HG02870 (cell line): ENCODE data around the gene TMEM44.
"Not testable (repeated sequence)": the region's sequence is repeated elsewhere in the genome, so short reads cannot be mapped to it uniquely, and the experiment has no call there.

Experiments used
- ATAC-seq: cut with Tn5 transposase; IDR thresholded peaks from one replicate; pipeline ENCODE4 v1.9.1; 2021; ENCODE audit warnings: mild to moderate bottlenecking, moderate library complexity; ENCODE audit not compliant: unreplicated experiment

TMEM44 gene

DNA sequence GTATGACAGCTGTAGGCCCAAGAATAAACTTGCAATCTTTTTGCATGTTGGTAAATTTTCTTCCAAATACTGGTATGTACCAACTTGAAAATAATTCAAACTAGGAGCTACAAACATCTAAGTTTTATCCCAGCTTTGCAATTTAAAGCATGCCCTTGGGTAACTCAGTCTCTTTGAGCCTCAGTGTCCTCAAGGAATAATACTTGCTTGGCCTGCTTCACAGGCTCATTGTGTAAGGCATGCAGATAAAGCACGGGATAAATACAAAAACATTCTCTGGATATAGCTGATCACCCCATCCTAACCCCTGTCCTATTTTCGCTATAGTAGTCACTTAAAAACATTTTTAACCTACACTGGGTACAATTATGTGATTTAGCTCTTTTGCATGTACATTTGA is 9.6 kb upstream of the TMEM44 start:
- no peak for ATAC-seq

DNA sequence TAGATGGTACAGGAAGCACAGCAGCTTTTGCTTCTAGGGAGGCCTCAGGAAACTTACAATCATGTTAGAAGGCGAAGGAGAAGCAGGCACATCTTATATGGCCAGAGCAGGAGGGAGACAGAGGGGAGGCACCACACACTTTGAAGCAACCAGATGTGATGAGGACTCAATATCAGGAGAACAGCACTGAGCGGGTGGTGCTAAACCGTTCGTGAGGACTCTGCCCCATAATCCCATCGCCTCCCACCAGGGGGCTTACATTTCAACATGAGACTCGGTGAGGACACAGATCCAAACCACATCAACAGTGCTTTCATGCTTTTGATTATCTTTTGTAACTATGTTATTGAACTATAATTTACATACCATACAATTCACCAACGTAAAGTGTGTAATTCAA is 7.6 kb upstream of the TMEM44 start:
- ATAC-seq, result no peak

DNA sequence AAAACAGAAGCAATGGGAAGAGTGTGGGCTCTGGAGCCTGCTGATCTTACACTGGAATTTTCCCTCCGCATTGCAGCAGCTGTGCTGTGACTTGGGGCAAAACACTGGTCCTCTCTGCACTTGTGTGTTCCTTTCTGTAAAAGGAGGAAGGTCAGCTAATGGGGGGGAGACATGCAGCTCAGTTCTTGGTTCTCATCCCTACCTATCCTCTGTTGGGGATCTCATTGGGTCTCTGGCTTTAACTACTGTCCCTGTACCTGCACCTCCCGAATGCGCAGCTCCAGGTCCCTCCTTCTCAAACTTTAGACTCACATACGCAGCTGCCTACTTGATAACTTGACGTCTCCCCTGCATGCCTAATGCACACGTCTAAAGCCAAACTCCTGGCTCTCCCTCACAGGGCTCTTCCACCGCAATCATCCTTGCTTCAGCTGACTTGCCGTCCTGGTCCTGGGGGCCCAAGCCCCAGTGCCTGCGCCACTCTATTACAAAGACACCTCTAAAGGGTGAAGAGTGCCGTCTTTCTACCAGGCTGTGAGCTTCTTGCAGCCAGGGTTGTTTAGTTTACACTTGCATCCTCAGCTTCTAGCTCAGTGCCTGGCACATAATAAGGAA is 5.9 kb upstream of the TMEM44 start:
- no peak for ATAC-seq

DNA sequence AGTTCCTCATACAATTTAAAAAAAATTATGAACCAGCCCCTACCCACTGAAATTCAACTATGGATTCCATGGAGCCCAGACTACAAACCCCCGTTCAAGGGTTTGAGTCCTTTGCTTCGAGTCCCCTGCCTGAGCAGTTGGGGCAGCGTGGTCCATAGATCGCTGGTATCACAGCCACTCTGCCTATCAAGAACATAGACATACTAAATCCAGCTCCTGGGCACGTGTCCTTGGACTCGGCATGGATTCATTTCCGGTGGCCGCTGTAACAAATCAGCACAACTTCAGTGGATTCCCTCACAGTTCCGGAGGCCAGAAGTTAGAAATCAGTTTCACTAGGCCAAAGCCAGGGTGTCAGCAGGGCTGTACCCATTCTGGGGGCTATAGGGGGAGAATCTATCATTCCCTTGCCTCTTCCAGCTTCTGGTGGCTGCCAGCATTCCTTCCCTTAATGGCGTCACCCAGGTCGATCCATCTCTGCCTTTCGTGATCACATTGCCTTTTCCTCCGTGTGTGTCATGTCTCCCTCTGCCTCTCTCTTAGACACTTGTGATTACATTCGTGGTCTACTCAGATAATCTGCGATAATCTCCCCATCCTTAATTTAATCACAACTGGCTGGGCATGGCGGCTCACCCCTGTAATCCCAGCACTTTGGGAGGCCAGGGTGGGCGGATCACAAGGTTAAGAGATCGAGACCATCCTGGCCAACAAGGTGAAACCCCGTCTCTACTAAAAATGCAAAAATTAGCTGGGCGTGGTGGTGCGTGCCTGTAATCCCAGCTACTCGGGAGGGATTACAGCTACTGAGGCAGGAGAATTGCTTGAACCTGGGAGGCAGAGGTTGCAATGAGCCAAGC is 4.6 kb upstream of the TMEM44 start:
- no peak for ATAC-seq

DNA sequence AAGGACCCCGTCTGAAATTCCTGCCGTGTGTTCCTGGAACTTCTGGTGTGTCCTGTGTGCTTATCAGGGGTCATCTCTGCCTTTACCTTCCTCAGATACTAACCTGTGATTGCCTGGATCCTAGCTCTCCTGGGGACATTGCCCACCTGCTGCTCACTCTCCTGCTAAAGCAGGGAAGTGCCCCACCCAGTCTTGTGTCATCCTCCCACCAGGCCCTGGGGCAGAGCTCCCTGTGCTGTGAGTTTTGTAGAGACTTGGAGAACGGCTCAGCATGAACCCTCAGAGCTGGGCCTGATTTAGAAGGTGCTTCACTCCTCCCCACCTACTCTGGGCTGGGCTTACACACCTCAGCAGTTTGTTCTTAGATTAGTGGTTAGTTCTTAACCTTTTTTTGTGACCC is 3.8 kb upstream of the TMEM44 start:
- ATAC-seq, result no peak

DNA sequence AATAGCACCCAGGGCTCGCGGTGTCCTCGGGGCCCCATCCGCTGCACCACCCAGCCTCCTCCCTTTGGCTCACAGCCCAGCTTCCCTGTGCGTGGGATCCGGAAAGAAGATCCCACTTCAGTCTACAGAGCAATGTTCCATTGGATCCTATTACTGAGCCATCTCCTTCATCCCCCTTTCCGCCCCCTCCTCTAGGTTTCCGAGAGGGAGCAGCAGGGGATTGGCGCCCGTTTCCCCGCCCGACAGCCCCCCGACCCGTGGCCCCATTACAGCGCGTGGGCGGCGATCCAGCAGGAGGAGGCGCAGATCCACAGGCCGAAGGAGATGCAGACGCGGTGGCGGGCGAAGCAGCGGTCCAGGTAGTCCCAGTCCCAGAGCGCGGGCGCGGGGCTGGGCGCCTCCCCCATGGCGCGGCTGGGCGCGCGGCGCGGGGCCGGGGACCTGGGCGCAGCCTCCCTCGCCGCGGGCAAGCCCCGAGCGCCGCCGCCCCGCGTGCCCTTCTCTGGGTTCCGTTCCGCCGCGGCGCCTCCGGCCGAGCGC is 340 bp downstream of the TMEM44 start:
- ATAC-seq, result peak; percentile 42

DNA sequence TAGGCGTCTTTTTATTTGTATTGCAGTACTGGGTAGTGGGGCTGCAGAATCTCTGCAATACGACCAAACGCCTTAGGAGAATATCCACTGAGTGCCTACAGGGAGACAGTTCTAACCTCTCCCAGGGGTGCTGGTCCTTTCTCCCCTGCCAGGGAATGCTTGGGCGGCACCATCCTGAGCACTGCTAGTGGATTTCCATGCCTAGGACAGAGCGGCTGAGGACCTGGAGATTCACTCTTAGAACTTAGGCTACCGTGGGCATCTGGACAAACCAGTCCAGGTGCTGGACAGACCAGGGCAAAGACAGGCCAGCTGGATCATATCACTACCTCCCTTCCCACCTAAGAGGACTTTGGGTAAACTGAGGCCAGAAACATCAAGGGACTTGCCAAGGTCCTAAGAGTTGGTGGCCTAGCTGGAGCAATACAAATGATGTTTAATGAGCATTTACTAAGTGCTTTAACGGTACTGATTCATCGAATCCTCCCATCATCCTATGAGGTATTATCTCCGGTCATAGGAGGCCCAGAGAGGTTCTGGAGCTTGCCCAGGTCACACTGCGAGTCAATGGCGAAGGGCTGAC is 902 bp downstream of the TMEM44 start:
- ATAC-seq, result no peak

DNA sequence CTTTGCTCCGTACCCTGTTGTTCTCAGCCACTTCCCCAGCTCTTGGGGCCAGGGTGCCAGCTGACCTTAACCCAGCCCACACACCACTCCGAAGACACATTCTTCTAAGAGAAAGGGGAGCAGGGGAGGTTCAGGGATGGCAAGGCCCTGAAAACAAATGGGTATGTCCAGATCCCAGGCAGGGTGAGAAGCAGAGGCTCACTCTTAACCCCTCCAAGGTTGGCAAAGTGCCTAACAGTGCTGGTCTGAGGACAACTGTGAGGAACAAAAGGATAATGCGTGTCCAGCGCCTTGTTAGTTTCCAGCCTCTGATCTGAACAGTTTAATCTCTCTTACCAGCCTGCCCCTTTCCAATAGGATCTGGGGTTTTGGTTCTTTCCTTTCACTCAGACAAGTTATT is 1.5 kb downstream of the TMEM44 start:
- no peak for ATAC-seq

DNA sequence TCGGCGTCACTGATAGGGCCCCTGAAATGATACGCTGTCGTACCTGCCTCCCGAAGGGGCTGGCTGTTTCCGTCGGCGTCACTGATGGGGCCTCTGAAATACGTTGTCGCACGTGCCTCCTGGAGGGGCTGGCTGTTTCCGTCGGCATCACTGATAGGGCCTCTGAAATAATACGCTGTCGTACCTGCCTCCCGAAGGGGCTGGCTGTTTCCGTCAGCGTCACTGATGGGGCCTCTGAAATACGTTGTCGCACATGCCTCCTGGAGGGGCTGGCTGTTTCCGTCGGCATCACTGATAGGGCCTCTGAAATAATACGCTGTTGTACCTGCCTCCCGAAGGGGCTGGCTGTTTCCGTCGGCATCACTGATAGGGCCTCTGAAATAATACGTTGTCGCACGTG is 2.5 kb downstream of the TMEM44 start:
- ATAC-seq, result not testable (repeated sequence)

DNA sequence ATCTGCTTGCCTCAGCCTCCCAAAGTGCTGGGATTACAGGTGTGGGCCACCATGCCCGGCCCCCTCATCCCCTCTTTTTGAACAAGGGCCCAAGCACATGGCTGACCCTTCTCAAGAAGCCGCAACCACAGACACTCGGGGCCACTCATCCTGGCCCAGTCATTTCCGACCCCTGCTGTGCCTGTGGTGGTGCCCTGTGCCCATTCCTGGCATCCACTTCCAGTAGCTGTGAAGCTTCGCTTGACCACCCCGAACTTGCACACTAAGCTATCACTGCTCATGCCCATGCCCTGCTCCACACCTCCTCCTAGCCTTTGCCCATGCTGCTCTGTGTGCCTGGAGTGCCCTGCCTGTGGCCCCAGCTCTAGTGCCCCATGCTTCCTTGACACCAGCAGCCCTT is 8.3 kb downstream of the TMEM44 start:
- no peak for ATAC-seq

DNA sequence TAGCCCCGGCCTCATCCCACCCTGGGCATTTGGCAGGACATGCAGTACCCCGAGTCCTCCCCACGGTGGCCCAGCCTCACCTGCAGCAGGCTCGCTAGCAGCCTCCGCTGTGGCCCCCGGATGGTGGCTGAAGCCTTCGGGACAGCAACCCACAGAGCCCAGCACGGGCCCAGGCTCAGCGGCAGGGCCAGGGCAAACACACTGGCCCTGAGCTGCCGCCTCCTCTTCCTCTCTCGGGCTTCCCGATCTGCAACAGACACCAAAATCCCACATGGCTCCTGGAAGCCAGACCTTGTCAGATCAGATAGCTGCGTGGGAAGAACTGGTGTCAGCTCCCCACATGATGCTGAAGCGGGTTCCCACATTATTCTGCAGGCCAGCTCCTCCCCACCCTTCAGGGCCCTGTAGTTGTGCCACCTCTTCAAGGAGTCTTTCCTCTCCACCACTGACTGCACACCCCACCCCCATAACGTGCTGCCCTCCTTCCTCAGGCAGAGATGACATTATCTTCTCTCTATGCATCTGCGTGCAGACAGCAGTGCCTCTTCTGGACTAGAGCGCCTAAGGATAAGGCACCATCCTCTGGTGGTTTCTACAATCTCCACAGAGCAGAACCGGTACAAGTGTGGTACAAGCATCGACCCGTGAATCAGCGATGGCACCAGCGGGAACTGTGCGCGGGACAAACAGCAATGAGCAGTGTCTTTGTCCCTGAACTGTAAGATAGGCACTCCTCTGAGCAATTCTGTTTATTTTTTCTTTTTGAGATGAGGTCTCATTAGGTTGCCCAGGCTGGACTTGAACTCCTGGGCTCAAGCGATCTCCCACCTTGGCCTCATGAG is 9.5 kb downstream of the TMEM44 start:
- no peak for ATAC-seq

DNA sequence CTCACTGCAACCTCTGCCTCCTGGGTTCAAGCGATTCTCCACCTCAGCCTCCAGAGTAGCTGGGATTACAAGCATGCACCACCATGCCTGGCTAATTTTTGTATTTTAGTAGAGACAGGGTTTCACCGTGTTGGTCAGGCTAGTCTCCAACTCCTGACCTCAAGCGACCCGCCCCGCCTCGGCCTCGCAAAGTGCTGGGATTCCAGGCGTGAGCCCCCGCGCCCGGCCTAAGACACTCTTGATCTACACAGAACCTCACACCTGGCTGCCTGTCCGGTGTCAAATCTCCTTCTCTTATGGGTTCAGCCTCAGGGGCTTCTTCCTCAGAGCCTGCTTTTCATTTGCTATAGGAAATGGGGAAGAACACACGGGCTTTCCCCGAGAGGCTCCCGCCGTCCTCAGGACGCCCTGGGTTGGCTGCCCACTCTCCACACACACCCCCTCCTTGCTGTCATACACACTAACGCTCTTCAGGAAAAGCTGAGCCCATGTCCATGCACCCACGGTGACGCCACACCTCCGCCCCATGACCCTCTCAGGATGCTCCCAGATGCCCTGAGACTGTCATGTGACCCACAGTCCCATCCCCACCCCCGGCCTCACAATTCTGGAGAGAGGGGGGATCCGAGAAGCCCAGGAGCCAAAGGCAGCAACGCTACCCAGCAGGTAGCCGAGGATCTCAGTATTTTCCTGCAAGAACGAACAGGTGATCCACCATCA is 10.4 kb downstream of the TMEM44 start:
- ATAC-seq, result no peak

DNA sequence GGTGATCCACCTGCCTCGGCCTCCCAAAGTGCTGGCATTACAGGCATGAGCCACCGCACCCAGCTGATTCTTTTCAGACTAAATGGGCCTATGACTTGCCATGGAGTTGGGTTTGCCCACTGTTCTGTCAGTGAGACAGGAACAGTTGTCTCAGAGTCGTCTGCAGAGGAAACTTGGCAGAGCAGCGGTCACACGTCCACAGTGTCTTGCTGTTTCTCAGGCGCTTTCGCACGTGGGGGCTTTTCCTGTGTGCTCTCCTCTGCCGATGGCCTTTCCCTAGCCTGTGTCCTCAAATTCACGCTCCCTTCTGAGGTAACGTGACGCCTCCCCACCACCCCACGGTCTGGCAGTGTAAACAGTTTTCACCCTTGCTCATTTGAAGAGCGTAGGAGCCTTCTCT is 11.3 kb downstream of the TMEM44 start:
- no peak for ATAC-seq

DNA sequence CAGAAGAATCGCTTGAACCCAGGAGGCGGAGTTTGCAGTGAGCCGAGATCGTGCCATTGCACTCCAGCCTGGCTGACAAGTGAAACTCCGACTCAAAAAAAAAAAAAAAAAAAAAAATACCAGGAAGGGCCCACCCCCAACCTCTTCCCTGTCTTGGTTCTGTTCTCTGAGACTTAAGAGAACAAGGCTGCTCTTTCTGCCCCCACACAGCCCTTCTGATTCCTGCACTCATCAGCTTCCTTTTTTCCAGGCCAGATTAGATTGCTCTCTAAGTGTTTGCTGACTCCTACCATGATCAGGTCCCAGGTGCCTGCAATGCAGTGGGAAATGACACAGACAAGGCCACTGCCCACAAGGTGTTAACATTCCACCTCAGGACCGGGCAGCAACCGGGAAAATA is 13.0 kb downstream of the TMEM44 start:
- ATAC-seq, result no peak

DNA sequence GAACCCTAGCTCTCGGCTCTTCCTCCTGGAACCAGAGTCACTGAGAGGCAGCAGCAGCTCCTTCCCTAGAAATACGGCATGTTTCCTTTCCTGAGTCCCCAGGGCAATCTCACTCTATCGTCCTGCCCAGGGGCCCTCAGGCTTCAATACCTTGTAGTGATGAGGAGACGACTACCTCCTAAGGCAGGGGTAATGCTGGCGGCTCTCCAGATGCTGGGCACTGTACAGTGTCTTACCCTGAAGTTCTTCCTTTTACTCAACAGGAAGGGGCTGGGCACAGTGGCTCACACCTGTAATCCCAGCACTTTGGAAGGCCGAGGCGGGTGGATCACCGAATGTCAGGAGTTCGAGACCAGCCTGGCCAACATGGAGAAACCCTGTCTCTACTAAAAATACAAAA is 13.5 kb downstream of the TMEM44 start:
- no peak for ATAC-seq

DNA sequence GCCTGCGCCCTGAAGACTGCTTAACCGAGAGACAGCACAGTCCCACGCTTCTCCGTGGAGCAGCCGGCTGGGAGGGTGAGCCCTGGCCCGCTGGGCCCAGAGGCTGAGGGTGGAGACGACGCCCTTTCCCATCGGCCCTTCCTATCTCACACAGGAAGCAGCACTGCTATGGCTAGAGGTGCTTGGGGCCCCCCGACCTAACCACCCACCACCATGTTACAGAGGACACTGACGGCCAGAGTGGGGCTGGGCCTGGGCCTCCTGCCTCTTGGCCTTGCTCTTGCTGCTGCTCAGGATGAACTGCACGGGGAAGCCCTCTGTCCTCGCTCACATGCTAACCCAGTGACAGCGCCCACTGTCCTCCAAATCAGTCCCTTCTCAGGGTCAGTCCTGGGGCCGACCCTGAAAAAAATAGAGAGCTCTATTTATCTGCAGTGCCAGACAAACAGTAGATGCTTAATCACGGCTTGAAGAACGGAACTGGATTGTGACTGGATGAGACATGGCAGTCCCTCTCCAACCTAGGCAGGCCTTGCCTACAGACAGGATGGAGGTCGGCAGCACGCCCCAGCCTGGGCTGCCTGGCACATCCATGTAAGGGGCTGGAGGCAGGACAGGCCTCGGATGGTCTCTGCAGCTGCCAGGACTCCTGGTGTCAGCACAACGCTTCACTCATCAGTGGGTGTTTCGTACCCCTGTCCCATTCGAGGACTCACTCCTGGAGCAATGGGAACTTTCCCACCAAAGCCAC is 14.2 kb downstream of the TMEM44 start:
- no peak for ATAC-seq

DNA sequence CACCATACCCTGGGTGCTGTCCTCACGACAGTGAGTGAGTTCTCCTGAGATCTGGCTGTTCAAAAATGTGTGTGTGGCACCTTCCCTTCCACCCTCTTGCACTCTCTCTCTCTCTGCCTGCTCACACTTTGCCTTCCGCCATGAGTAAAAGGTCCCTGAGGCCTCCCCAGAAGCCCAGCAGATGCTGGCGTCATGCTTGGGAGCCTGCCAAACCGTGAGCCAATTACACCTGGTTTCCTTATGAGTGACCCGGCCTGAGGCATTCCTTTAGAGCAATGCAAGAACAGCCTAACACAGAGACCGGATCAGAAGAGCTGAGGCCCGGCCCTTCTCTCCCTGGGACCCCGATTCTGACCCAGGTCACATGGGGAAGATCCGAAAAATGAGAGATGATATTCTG is 15.4 kb downstream of the TMEM44 start:
- ATAC-seq, result no peak

DNA sequence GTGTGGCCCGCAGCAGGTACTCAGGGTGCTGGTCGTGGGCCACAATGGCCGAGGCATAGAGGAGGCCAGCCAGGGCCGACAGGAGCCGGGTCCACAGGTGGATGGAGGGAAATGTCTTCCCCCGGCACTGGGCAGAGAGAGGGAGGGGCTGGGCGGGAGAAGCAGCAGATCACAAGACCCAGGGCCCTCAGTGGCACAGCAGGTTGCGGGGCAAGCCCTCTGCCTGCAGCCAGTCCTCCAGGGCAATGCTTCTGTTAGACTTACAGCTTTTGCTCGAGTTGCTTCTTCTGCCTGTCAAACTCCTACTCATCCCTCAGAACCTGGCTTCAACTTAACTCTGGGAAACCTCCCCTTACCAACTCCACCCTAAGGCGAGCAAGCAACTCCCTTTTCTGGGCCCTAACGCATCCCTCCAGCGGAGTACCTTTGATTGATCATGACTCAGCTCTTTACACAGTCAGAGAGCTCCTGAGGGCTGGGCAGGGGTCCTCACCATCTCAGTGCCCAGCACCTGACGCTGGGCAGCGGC is 16.0 kb downstream of the TMEM44 start:
- ATAC-seq, result no peak

DNA sequence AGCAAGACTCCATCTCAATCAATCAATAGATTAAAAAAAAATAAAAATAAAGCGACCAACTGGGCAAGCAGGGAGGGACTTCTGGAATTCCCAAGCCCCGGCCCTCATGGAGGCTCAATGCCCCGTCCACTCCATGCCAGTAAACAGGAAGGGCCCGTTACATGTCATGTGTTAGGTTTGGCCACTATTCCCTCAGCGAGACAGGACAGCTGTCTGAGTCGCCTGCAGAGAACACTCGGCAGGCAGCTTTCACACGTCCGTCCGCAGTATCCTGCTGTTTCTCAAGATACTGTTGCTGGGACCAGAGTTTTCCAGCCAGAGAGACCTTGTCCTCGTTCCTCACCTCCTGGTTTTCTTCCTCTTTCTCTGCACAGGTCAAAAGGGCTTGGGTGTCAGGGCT is 18.0 kb downstream of the TMEM44 start:
- ATAC-seq, result no peak

DNA sequence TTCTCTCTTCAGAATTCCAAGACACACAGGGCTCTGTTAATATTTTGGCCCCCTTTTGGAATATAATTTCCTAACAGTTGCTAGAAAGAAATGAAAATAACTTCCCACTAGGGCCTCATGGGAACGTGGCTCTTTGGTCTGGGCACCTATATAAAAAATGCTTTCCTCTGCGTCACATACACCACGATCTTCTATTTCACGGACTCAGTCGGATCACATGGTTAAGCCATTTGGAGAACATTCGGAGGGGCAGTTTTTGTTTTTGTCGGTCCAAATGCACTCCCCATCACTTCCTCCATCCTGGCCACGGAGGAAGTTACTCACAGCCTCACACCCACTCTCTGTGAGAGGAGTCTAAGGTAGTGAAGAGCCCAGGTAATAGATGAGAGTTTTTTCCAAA is 21.0 kb downstream of the TMEM44 start:
- ATAC-seq, result no peak
